Endothelial cell (in vitro differentiated cells): ENCODE measurements around the gene AUTS2. TPM values are rescaled to one million over a fixed set of nuclear protein-coding genes. Genes with fewer than 3 reads are reported as not detected.
"Not testable (repeated sequence)": the region's sequence is repeated elsewhere in the genome, so short reads cannot be mapped to it uniquely, and the experiment has no call there.

Experiments used
- DNase-seq: peaks from one replicate; pipeline ENCODE4 v3.0.0; 2021; ENCODE audit warnings: low spot score
- H3K27ac Mint-ChIP-seq: one replicate; pipeline ENCODE4 v1.8.0; 2021; ENCODE audit warnings: mixed read lengths, inconsistent platforms; ENCODE audit not compliant: unreplicated experiment
- H3K27me3 Mint-ChIP-seq: one replicate; pipeline ENCODE4 v1.8.0; 2021; ENCODE audit warnings: mild to moderate bottlenecking, moderate library complexity, mixed read lengths, inconsistent platforms; ENCODE audit not compliant: unreplicated experiment
- H3K36me3 Mint-ChIP-seq: one replicate; pipeline ENCODE4 v1.8.0; 2021; ENCODE audit warnings: mild to moderate bottlenecking, low read depth, mixed read lengths, inconsistent platforms; ENCODE audit not compliant: unreplicated experiment
- H3K4me1 Mint-ChIP-seq: one replicate; pipeline ENCODE4 v1.8.0; 2021; ENCODE audit warnings: mild to moderate bottlenecking, mixed read lengths, inconsistent platforms; ENCODE audit not compliant: unreplicated experiment
- H3K4me3 Mint-ChIP-seq: one replicate; pipeline ENCODE4 v1.8.0; 2021; ENCODE audit warnings: mild to moderate bottlenecking, mixed read lengths, inconsistent platforms; ENCODE audit not compliant: unreplicated experiment
- H3K9me3 Mint-ChIP-seq: one replicate; pipeline ENCODE4 v1.8.0; 2021; ENCODE audit warnings: mixed read lengths, inconsistent platforms; ENCODE audit not compliant: unreplicated experiment
- CTCF ChIP-seq: fragments of 200-600 bp; sonication (generic); IDR thresholded peaks from one replicate; pipeline ENCODE4 v1.5.0; 2021; ENCODE audit warnings: antibody characterized with exemption; ENCODE audit not compliant: unreplicated experiment
- total RNA-seq: library from RNA; stranded (reverse); fragmentation: NEBNext Ultra II Directional; extraction: Animal tissue kit (Norgen Biotek cat#: 25700); gene quantifications from one replicate; pipeline ENCODE4 v1.2.1, GENCODE V29; 2021; ENCODE audit not compliant: unreplicated experiment

The AUTS2 gene
- total RNA-seq, 1 donor from 2014 or later: 103 TPM

DNA sequence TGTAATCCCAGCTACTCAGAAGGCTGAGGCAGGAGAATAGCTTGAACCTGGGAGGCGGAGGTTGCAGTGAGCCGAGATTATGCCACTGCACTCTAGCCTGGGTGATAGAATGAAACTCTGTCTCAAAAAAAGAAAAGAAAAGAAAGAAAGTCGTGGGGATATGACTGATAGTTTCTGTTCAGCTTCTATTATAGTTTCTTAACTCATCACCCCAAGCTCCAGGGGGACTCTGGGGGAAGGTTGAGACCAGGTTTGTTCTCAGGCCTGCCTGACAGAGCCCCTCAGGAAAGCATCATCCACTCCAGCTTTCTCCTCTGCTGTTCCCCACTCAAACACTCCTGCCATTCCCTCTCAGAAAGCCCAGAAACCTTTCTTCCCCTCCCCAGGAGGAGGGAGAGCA is 991.3 kb downstream of the AUTS2 start:
- TF ChIP-seq CTCF: no peak
- Mint-ChIP-seq H3K27me3 (peaks cover 7% of the 10 kb centered on the region), H3K9me3 (no peaks in the 10 kb centered on the region), H3K4me1 (peaks cover 24% of the 10 kb centered on the region), H3K4me3 (no peak overlapping the region), H3K36me3 (no peaks in the 10 kb centered on the region), H3K27ac (no peak overlapping the region)
- DNase-seq: no peak

DNA sequence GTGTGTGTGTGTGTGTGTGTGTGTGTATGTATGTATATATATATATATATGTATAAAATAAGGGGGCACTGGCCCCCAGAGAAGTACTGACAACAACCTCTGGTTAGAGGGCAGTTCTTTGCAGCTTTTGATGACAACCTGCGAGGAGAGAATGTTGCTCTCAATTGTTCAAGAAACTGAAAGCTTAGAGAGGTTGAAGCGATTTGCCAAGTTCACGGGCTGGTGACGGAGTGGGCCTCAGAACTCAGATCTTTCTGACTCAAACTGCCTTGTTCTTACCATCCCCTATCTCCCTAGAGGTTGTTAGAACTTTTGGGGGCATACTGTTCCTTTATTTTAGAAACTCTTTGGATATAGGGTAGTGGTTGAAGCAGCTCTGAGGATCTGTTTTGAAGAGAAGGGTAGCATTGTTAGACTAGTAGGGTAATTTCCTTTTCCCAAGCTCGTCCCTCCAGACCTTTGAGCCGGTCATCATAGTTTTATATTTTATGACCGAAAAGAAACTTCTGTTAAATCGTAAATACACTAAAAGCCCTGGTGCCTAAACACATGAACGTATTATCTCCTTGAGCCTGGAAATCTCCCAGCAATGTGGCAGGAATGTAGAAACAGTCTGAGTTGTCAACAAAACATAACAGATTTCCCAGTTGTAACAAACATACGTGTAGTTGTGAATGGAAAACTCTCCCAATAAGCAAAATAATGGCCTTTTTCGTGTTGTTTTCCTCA is 992.0 kb downstream of the AUTS2 start:
- H3K4me3 Mint-ChIP-seq: no peak overlapping the region
- no peak overlapping the region for H3K27ac Mint-ChIP-seq
- peaks cover 11% of the 10 kb centered on the region for H3K27me3 Mint-ChIP-seq
- no peak for TF ChIP-seq CTCF
- H3K4me1 Mint-ChIP-seq: peaks cover 24% of the 10 kb centered on the region
- H3K36me3 Mint-ChIP-seq: peaks cover under 1% of the 10 kb centered on the region
- no peak for DNase-seq
- H3K9me3 Mint-ChIP-seq: no peaks in the 10 kb centered on the region

DNA sequence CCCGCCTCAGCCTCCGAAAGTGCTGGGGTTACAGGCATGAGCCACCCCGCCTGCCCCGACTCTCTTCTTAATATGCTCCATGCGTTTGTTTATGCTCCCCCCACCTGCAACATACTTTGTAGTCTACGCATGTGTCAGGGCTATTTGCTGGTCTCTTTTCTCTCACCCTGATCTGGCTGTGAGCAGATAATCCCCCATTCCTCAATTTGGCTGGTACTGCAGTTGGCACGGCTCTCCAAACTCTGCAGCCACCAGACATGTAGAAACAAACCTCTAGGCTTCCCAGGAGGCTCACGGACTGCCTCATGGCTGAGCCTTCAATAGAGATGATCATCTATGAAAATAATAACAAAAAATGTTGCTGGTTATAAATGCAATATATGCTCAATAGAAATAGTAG is 993.4 kb downstream of the AUTS2 start:
- H3K9me3 Mint-ChIP-seq: no peaks in the 10 kb centered on the region
- no peak overlapping the region for H3K4me3 Mint-ChIP-seq
- no peak for TF ChIP-seq CTCF
- DNase-seq: no peak
- no peak overlapping the region for H3K27ac Mint-ChIP-seq
- peaks cover 5% of the 10 kb centered on the region for H3K36me3 Mint-ChIP-seq
- H3K27me3 Mint-ChIP-seq: peaks cover 17% of the 10 kb centered on the region
- H3K4me1 Mint-ChIP-seq: peaks cover 21% of the 10 kb centered on the region

- no peak for DNase-seq
- Mint-ChIP-seq H3K4me1 (peaks cover 17% of the 10 kb centered on the region), H3K27me3 (peaks cover 20% of the 10 kb centered on the region), H3K27ac (no peak overlapping the region), H3K4me3 (no peak overlapping the region), H3K9me3 (no peaks in the 10 kb centered on the region), H3K36me3 (peaks cover 11% of the 10 kb centered on the region)
- no peak for TF ChIP-seq CTCF
Measured at GRCh38 chr7:70592171-70592570, 993.9 kb downstream of the AUTS2 start.

DNA sequence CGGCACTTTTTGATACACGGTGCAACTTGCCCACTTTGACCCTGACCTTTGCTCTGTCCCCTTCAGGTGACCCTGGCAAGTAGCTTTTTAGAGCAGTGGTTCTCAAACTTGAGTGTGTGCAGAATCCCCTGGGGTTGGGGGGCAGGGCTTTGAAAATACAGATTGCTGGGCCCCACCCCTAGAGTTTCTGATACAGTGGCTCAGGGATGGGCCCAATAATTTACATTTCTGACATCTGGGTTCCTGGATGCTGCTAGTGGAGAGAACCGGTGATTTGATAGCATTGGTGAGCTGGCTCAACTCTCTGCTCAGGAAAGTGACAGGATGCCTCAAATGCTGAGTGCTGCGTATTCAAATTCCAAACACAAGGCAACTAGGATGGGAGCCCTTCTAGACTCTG is 995.9 kb downstream of the AUTS2 start:
- Mint-ChIP-seq H3K4me1 (peaks cover 11% of the 10 kb centered on the region), H3K27ac (no peak overlapping the region), H3K36me3 (peaks cover 13% of the 10 kb centered on the region), H3K9me3 (no peaks in the 10 kb centered on the region), H3K4me3 (no peak overlapping the region), H3K27me3 (peaks cover 25% of the 10 kb centered on the region)
- no peak for TF ChIP-seq CTCF
- no peak for DNase-seq

DNA sequence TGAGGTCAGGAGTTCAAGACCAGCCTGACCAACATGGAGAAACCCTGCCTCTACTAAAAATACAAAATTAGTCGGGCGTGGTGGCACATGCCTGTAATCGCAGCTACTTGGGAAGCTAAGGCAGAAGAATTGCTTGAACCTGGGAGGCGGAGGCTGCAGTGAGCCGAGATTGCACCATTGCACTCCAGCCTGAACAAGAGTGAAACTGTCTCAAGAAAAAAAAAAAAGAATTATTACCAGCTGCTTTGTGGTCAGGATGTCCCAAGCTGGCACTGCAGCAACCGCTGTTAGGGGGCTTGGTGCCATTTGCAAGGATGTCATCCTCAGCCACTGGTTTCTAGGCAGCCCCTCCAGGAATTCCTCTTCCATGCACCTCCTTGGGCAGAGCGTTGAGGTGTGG is 996.6 kb downstream of the AUTS2 start:
- DNase-seq, H3K27ac Mint-ChIP-seq, H3K9me3 Mint-ChIP-seq, H3K4me3 Mint-ChIP-seq: not testable (repeated sequence)
- Mint-ChIP-seq H3K4me1 (peaks cover 11% of the 10 kb centered on the region), H3K36me3 (peaks cover 13% of the 10 kb centered on the region), H3K27me3 (peaks cover 26% of the 10 kb centered on the region)
